ENCODE measurements around the gene ULK4. TPM values are rescaled to one million over a fixed set of nuclear protein-coding genes. Genes with fewer than 3 reads are reported as not detected.

The ULK4 gene
- total RNA-seq, 2 donors from 2014 or later, result 11.1 to 17.9 TPM

DNA sequence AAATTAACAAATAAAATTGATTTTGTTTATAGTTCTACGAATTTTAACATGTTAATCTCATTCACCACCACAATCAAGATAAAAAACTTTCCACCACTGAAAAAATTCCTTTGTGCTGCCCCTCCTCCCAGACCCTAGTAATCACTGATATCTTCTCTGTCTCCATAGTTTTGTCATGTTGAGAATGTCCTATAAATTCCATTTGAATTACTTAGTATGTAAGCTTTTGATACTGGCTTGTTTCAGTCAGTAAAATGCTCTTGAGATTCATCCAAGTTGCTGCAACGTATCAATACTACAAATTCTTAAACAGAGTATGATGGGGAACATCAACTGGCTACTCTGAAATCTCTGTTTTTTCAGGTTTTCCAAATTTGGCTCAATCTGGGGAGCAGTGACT is 633.0 kb downstream of the ULK4 start:
- 94 to 100% methylated on average over 1 to 2 of the region's 2 CpGs for WGBS, 2 experiments (ENCODE audit: insufficient coverage in 1 of 2, insufficient read length in 1 of 2)
- H3K9me3 ChIP-seq (ENCODE audit: control insufficient read depth, low read length), result no peaks in the 10 kb centered on the region
- Mint-ChIP-seq H3K36me3 (ENCODE audit: low read depth) (no peaks in the 10 kb centered on the region), H3K27me3 (ENCODE audit: insufficient read depth) (no peaks in the 10 kb centered on the region), H3K4me1 (peaks cover 28% of the 10 kb centered on the region), H3K9me3 (no peaks in the 10 kb centered on the region), H3K27ac (no peak overlapping the region), H3K4me3 (no peak overlapping the region)
- H3K27me3 ChIP-seq (ENCODE audit: control insufficient read depth, insufficient read depth, low read length, poor library complexity, severe bottlenecking), result no peaks in the 10 kb centered on the region
- TF ChIP-seq, protein P1, sequence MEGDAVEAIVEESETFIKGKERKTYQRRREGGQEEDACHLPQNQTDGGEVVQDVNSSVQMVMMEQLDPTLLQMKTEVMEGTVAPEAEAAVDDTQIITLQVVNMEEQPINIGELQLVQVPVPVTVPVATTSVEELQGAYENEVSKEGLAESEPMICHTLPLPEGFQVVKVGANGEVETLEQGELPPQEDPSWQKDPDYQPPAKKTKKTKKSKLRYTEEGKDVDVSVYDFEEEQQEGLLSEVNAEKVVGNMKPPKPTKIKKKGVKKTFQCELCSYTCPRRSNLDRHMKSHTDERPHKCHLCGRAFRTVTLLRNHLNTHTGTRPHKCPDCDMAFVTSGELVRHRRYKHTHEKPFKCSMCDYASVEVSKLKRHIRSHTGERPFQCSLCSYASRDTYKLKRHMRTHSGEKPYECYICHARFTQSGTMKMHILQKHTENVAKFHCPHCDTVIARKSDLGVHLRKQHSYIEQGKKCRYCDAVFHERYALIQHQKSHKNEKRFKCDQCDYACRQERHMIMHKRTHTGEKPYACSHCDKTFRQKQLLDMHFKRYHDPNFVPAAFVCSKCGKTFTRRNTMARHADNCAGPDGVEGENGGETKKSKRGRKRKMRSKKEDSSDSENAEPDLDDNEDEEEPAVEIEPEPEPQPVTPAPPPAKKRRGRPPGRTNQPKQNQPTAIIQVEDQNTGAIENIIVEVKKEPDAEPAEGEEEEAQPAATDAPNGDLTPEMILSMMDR (conservative IDR thresholded peaks at IDR 0.05), result no peak
- no peaks in the 10 kb centered on the region for H3K4me1 ChIP-seq (ENCODE audit: control insufficient read depth, insufficient read depth, low read length)
- H3K4me3 ChIP-seq (ENCODE audit: low read length), result no peak overlapping the region
- no peak overlapping the region for H3K27ac ChIP-seq (ENCODE audit: low read depth, low read length)
- no peaks in the 10 kb centered on the region for H3K36me3 ChIP-seq (ENCODE audit: control insufficient read depth, insufficient read depth, low read length)
- H3K9ac ChIP-seq (ENCODE audit: extremely low read depth, low read length, poor library complexity, severe bottlenecking), result no peak overlapping the region
- DNase-seq, result no peak

DNA sequence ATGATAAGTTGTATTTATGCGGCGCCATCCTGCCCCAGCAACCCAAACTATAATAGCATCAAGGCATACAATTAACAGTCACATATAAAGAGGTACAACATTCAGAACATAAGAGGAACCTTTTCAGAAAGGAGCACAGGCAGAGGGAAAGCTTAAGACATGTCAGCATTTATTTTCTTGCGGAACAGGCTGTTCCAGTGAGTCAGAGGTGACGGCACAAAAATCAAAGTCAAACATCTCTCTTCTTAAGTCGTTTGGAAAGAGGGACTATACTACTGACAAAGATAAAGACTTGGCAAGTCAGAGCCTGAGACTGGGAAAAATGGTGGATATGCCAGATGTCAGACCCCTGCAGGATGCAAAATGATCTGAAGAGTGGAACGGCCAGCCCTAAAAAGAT is 634.2 kb downstream of the ULK4 start:
- WGBS, 2 experiments (ENCODE audit: insufficient coverage in 1 of 2, insufficient read length in 1 of 2), result 83 to 85% methylated on average over 4 to 6 of the region's 6 CpGs
- TF ChIP-seq, protein P1 (conservative IDR thresholded peaks at IDR 0.05), result no peak
- Histone ChIP-seq H3K27ac (ENCODE audit: low read depth, low read length) (no peak overlapping the region), H3K27me3 (ENCODE audit: control insufficient read depth, insufficient read depth, low read length, poor library complexity, severe bottlenecking) (no peaks in the 10 kb centered on the region), H3K36me3 (ENCODE audit: control insufficient read depth, insufficient read depth, low read length) (no peaks in the 10 kb centered on the region), H3K9me3 (ENCODE audit: control insufficient read depth, low read length) (no peaks in the 10 kb centered on the region), H3K4me1 (ENCODE audit: control insufficient read depth, insufficient read depth, low read length) (no peaks in the 10 kb centered on the region), H3K9ac (ENCODE audit: extremely low read depth, low read length, poor library complexity, severe bottlenecking) (no peak overlapping the region), H3K4me3 (ENCODE audit: low read length) (no peak overlapping the region)
- Mint-ChIP-seq H3K9me3 (no peaks in the 10 kb centered on the region), H3K4me3 (no peak overlapping the region), H3K4me1 (peaks cover 38% of the 10 kb centered on the region), H3K36me3 (ENCODE audit: low read depth) (no peaks in the 10 kb centered on the region), H3K27me3 (ENCODE audit: insufficient read depth) (no peaks in the 10 kb centered on the region), H3K27ac (no peak overlapping the region)
- no peak for DNase-seq

DNA sequence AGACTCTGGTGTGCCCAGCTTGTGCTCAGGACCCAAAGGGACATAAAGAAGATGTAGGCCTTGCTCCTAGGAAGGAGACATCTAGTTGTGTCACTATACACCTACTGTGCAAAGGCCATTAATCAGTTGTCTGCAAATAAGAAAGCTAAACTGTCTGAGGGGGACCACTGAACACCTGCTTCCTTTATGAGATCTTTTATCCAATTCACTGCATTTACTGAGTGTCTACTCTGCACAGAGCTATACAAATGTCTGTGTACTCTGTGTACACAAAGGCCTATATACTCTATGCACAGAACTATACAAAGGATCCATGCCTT is 637.8 kb downstream of the ULK4 start:
- Histone ChIP-seq H3K9me3 (ENCODE audit: control insufficient read depth, low read length) (no peaks in the 10 kb centered on the region), H3K27me3 (ENCODE audit: control insufficient read depth, insufficient read depth, low read length, poor library complexity, severe bottlenecking) (peaks cover 5% of the 10 kb centered on the region), H3K4me1 (ENCODE audit: control insufficient read depth, insufficient read depth, low read length) (peaks cover 8% of the 10 kb centered on the region), H3K36me3 (ENCODE audit: control insufficient read depth, insufficient read depth, low read length) (no peaks in the 10 kb centered on the region), H3K9ac (ENCODE audit: extremely low read depth, low read length, poor library complexity, severe bottlenecking) (no peak overlapping the region), H3K4me3 (ENCODE audit: low read length) (no peak overlapping the region), H3K27ac (ENCODE audit: low read depth, low read length) (no peak overlapping the region)
- Mint-ChIP-seq H3K4me1 (peaks cover 51% of the 10 kb centered on the region), H3K27me3 (ENCODE audit: insufficient read depth) (no peaks in the 10 kb centered on the region), H3K27ac (no peak overlapping the region), H3K36me3 (ENCODE audit: low read depth) (no peaks in the 10 kb centered on the region), H3K4me3 (no peak overlapping the region), H3K9me3 (no peaks in the 10 kb centered on the region)
- DNase-seq, result no peak
- TF ChIP-seq, protein P1 (conservative IDR thresholded peaks at IDR 0.05), result no peak

Data from endodermal cell (in vitro differentiated cells).